SH-SY5Y (cell line): ENCODE measurements around the gene CAMK2A.

Experiments used
- GATA2 ChIP-seq: IDR thresholded peaks from 2 replicates; pipeline ENCODE4 v1.6.1; 2011; ENCODE audit warnings: mild to moderate bottlenecking, low read depth, low read length
- GATA3 ChIP-seq: IDR thresholded peaks from 2 replicates; pipeline ENCODE4 v1.6.1; 2011; ENCODE audit warnings: low read depth, mild to moderate bottlenecking, low read length, moderate library complexity

- TF ChIP-seq GATA2, result peak; percentile 58; the same call in 1 of the 2 replicates
- no peak for TF ChIP-seq GATA3
Observed at GRCh38 chr5:150317048-150318003, 27.8 kb upstream of the CAMK2A start.
